GM12864 (cell line): Measurements from ENCODE around the gene MSL2.
"Not testable (repeated sequence)": the region's sequence is repeated elsewhere in the genome, so short reads cannot be mapped to it uniquely, and the experiment has no call there.

Experiments used
- DNase-seq: peaks from one replicate; pipeline ENCODE4 v3.0.0-alpha.2; 2011; ENCODE audit warnings: low read depth
- H3K4me3 ChIP-seq: 2 replicates; pipeline ENCODE4 v1.5.1; 2011; ENCODE audit warnings: mild to moderate bottlenecking, low read depth, low read length, control low read depth
- CTCF ChIP-seq: IDR thresholded peaks from 2 replicates; pipeline ENCODE4 v1.5.1; 2011; ENCODE audit warnings: low read depth, mild to moderate bottlenecking, moderate library complexity, low read length, control low read depth, inconsistent platforms; ENCODE audit errors: missing control alignments

MSL2 gene

GRCh38 chr3:136181741-136182140 lies 14.4 kb downstream of the MSL2 start:
- TF ChIP-seq CTCF: no peak
- DNase-seq: no peak
- no peak overlapping the region for H3K4me3 ChIP-seq

- H3K4me3 ChIP-seq: no peak overlapping the region
- TF ChIP-seq CTCF: no peak
- no peak for DNase-seq
These were observed 18.3 kb downstream of the MSL2 start for GRCh38 chr3:136177876-136178275.

GRCh38 chr3:136173939-136174490 lies 22.1 kb downstream of the MSL2 start:
- TF ChIP-seq CTCF: no peak
- H3K4me3 ChIP-seq: no peak overlapping the region
- DNase-seq: no peak

GRCh38 chr3:136171097-136171542 lies 25.0 kb downstream of the MSL2 start:
- DNase-seq: no peak
- no peak overlapping the region for H3K4me3 ChIP-seq
- TF ChIP-seq CTCF: no peak

GRCh38 chr3:136168236-136168635 lies 27.9 kb downstream of the MSL2 start:
- not testable (repeated sequence) for DNase-seq, H3K4me3 ChIP-seq

GRCh38 chr3:136166507-136166906 lies 29.6 kb downstream of the MSL2 start:
- no peak for TF ChIP-seq CTCF
- H3K4me3 ChIP-seq: no peak overlapping the region
- DNase-seq: no peak

- DNase-seq: not testable (repeated sequence)
These were observed 32.5 kb downstream of the MSL2 start for GRCh38 chr3:136163607-136164006.

GRCh38 chr3:136162322-136162721 lies 33.8 kb downstream of the MSL2 start:
- H3K4me3 ChIP-seq: no peak overlapping the region
- DNase-seq: no peak
- no peak for TF ChIP-seq CTCF

More at GRCh38 chr3:136163607-136164006, 32.5 kb downstream of the MSL2 start:
- H3K4me3 ChIP-seq: not testable (repeated sequence)
